GM08714 (cell line): ENCODE measurements around the gene TIAL1.

ENCODE experiments used
- H3K4me3 ChIP-seq: fragments of 200-500 bp; sonication (Bioruptor generic); 2 replicates; pipeline ENCODE4 v1.5.1; 2014; ENCODE audit warnings: mild to moderate bottlenecking, low read length, inconsistent platforms
- ZNF274 ChIP-seq: IDR thresholded peaks from 2 replicates; pipeline ENCODE4 v1.6.1; 2012; ENCODE audit warnings: mild to moderate bottlenecking, low read depth, low read length

TIAL1 gene

GRCh38 chr10:119596537-119597404, at the start of gene TIAL1:
Gene TIAL1, minus strand, starts transcription at chr10:119596964. Its CDS starts 499 bp downstream, at chr10:119596465.
- peak within 1 kb of the TSS; percentile 98 for H3K4me3 ChIP-seq
- TF ChIP-seq ZNF274: no peak

- no peak for TF ChIP-seq ZNF274
- H3K4me3 ChIP-seq: no peak overlapping the region
Observed at GRCh38 chr10:119644994-119645393, 48.2 kb upstream of the TIAL1 start.

- TF ChIP-seq ZNF274: no peak
- no peak overlapping the region for H3K4me3 ChIP-seq
Observed at GRCh38 chr10:119644205-119644814, 47.5 kb upstream of the TIAL1 start.

- H3K4me3 ChIP-seq: no peak overlapping the region
- TF ChIP-seq ZNF274: no peak
Observed at GRCh38 chr10:119643306-119644204, 46.8 kb upstream of the TIAL1 start.

- no peak for TF ChIP-seq ZNF274
- H3K4me3 ChIP-seq: no peak overlapping the region
Observed at GRCh38 chr10:119642556-119643111, 45.9 kb upstream of the TIAL1 start.

GRCh38 chr10:119640875-119641526, 44.2 kb upstream of the TIAL1 start:
- no peak overlapping the region for H3K4me3 ChIP-seq
- no peak for TF ChIP-seq ZNF274

- no peak overlapping the region for H3K4me3 ChIP-seq
- TF ChIP-seq ZNF274: no peak
Observed at GRCh38 chr10:119640384-119640783, 43.6 kb upstream of the TIAL1 start.

- no peak for TF ChIP-seq ZNF274
- H3K4me3 ChIP-seq: no peak overlapping the region
Observed at GRCh38 chr10:119638982-119639381, 42.2 kb upstream of the TIAL1 start.

GRCh38 chr10:119637631-119638030, 40.9 kb upstream of the TIAL1 start:
- no peak overlapping the region for H3K4me3 ChIP-seq
- TF ChIP-seq ZNF274: no peak

- TF ChIP-seq ZNF274: no peak
- H3K4me3 ChIP-seq: no peak overlapping the region
Observed at GRCh38 chr10:119634219-119634544, 37.4 kb upstream of the TIAL1 start.

GRCh38 chr10:119633538-119634218, 36.9 kb upstream of the TIAL1 start:
- no peak overlapping the region for H3K4me3 ChIP-seq
- TF ChIP-seq ZNF274: no peak

- H3K4me3 ChIP-seq: no peak overlapping the region
- TF ChIP-seq ZNF274: no peak
Observed at GRCh38 chr10:119630300-119630699, 33.5 kb upstream of the TIAL1 start.

- no peak for TF ChIP-seq ZNF274
- no peak overlapping the region for H3K4me3 ChIP-seq
Observed at GRCh38 chr10:119625570-119626280, 29.0 kb upstream of the TIAL1 start.

- no peak for TF ChIP-seq ZNF274
Observed at GRCh38 chr10:119621078-119621384, 24.3 kb upstream of the TIAL1 start.

More at GRCh38 chr10:119621078-119621384, 24.3 kb upstream of the TIAL1 start:
- no peak overlapping the region for H3K4me3 ChIP-seq
